Activated T-helper 2 cell treated with anti-CD3 and anti-CD28 coated beads, Interferon-gamma antibody, Interleukin-2, Interleukin-4, amounts not matched to agents 10 μg/mL and 5 μg/mL and 100 μg/mL, durations not matched to agents 14 hours and 24 hours and 36 hours (primary cell): Measurements from ENCODE around the gene NUCB2. TPM values are rescaled to one million over a fixed set of nuclear protein-coding genes. Genes with fewer than 3 reads are reported as not detected.
"Not testable (repeated sequence)": the region's sequence is repeated elsewhere in the genome, so short reads cannot be mapped to it uniquely, and the experiment has no call there.

Source experiments
- DNase-seq: peaks from one replicate; pipeline ENCODE4 v3.0.0; 2021; ENCODE audit warnings: low spot score
- H3K27ac Mint-ChIP-seq: one replicate; pipeline ENCODE4 v1.8.0; 2021; ENCODE audit warnings: mixed read lengths
- H3K27me3 Mint-ChIP-seq: one replicate; pipeline ENCODE4 v1.8.0; 2021; ENCODE audit warnings: low read depth, mixed read lengths
- H3K36me3 Mint-ChIP-seq: one replicate; pipeline ENCODE4 v1.8.0; 2021; ENCODE audit warnings: low read depth, mixed read lengths
- H3K4me1 Mint-ChIP-seq: one replicate; pipeline ENCODE4 v1.8.0; 2021; ENCODE audit warnings: low read depth, mixed read lengths
- H3K4me3 Mint-ChIP-seq: one replicate; pipeline ENCODE4 v1.8.0; 2021; ENCODE audit warnings: low read depth, mild to moderate bottlenecking, moderate library complexity, mixed read lengths
- H3K9me3 Mint-ChIP-seq: one replicate; pipeline ENCODE4 v1.8.0; 2021; ENCODE audit warnings: mixed read lengths
- intact Hi-C: fragments of 100-400 bp; cut with micrococcal nuclease; formaldehyde crosslinking; loops from one replicate; pipeline ENCODE4 v1.15.1; 2023
- total RNA-seq: library from RNA; stranded (reverse); gene quantifications from 2 replicates; pipeline ENCODE4 v1.2.3, GENCODE V29; 2022

The NUCB2 gene
- total RNA-seq, 1 donor from 2014 or later: 106 TPM

DNA sequence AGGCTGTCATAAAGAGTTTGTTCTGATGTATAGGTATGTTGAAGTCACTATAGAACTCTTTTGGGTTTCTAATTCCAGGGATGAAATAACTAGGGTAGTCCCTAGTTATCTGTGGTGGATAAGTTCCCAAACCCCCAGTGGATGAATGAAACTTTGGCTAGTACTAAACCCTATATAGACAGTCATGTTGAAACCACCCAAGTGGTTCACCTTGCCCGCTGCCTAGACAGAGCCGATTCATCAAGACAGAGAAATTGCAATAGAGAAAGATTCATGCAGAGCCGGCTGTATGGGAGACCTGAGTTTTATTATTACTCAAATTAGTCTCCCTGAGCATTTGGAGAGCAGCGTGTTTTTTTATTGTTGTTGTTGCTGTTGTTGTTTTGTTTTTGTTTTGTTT is 23.8 kb upstream of the NUCB2 start:
- Mint-ChIP-seq H3K27me3 (peaks cover 47% of the 10 kb centered on the region), H3K4me3 (no peak overlapping the region), H3K4me1 (peaks cover 12% of the 10 kb centered on the region), H3K36me3 (no peaks in the 10 kb centered on the region), H3K9me3 (no peaks in the 10 kb centered on the region), H3K27ac (no peak overlapping the region)
- no peak for DNase-seq
- intact Hi-C loops: no loop called here

DNA sequence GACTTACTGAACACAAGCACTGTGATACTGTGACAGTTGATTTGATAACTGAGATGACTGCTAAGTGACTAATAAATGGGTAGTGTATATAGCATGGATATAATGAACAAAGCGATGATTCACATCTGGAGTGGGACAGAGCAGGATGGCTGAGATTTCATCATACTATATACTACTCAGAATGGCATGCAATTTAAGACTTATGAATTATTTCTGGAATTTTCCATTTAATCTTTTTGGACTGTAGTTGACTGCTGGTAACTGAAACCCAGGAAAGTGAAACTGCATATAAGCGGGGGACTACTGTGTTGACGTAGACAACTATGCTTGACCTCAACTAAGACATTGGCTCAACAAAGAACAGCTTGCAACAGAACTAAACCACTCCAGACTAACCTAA is 20.0 kb upstream of the NUCB2 start:
- H3K27me3 Mint-ChIP-seq: peaks cover 30% of the 10 kb centered on the region
- peak overlapping the region; percentile 34 for H3K27ac Mint-ChIP-seq
- H3K36me3 Mint-ChIP-seq: no peaks in the 10 kb centered on the region
- no peak overlapping the region for H3K4me3 Mint-ChIP-seq
- intact Hi-C loops: no loop called here
- no peak for DNase-seq
- no peaks in the 10 kb centered on the region for H3K9me3 Mint-ChIP-seq
- peaks cover 19% of the 10 kb centered on the region for H3K4me1 Mint-ChIP-seq

GRCh38 chr11:17257196-17257595 is 19.3 kb upstream of the NUCB2 start:
- H3K4me3 Mint-ChIP-seq: no peak overlapping the region
- intact Hi-C loops: no loop called here
- no peak for DNase-seq
- no peak overlapping the region for H3K27ac Mint-ChIP-seq
- no peaks in the 10 kb centered on the region for H3K9me3 Mint-ChIP-seq
- peaks cover 26% of the 10 kb centered on the region for H3K27me3 Mint-ChIP-seq
- H3K4me1 Mint-ChIP-seq: peaks cover 19% of the 10 kb centered on the region
- H3K36me3 Mint-ChIP-seq: no peaks in the 10 kb centered on the region

DNA sequence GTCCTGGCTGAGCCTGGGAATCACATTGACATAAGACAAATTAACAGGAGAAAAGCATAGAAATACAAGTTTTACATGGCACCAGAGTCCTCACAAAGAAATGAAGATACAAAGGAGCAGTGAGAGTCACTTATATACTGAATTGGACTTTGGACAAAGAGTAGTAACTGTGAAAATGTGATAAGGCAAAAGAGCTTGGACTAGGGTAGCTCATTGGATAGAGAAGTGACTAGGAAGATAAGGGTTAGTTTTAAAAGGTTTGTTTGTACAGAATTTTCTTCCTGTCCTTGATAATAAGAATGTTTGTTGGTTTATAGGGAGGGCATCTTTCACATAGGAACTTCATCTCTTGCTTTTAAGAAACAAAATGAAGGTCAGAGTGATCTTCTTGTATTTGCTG is 17.9 kb upstream of the NUCB2 start:
- intact Hi-C loops: no loop called here
- no peak for DNase-seq
- Mint-ChIP-seq H3K27ac (no peak overlapping the region), H3K9me3 (no peaks in the 10 kb centered on the region), H3K36me3 (no peaks in the 10 kb centered on the region), H3K27me3 (peaks cover 19% of the 10 kb centered on the region), H3K4me1 (peaks cover 24% of the 10 kb centered on the region), H3K4me3 (no peak overlapping the region)

DNA sequence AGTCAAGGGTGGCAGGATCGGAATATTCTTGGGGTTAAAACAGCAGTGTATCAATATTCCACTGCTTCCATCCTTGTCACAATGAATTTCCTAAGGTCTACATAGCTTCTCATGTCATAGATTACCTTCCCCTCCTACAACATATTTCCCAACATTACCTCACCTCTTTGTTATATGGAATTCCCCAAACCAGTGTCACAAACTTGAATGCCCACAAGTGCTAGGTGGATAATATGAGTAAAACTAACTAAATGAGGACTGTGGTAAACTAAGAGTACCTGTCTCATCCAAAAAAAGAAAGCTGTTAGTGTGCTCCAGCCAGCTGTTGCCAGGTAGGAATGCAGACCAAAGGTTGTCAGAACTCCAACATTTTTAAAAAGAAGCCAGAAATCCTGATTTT is 17.0 kb upstream of the NUCB2 start:
- no peak for DNase-seq
- Mint-ChIP-seq H3K4me3 (no peak overlapping the region), H3K4me1 (peaks cover 30% of the 10 kb centered on the region), H3K27ac (no peak overlapping the region), H3K9me3 (no peaks in the 10 kb centered on the region), H3K36me3 (no peaks in the 10 kb centered on the region), H3K27me3 (peaks cover 23% of the 10 kb centered on the region)
- intact Hi-C loops: no loop called here

GRCh38 chr11:17260020-17260419 is 16.5 kb upstream of the NUCB2 start:
- Mint-ChIP-seq H3K4me1 (peaks cover 31% of the 10 kb centered on the region), H3K36me3 (no peaks in the 10 kb centered on the region), H3K27me3 (peaks cover 26% of the 10 kb centered on the region), H3K9me3 (no peaks in the 10 kb centered on the region), H3K27ac (no peak overlapping the region), H3K4me3 (no peak overlapping the region)
- no peak for DNase-seq
- intact Hi-C loops: no loop called here

DNA sequence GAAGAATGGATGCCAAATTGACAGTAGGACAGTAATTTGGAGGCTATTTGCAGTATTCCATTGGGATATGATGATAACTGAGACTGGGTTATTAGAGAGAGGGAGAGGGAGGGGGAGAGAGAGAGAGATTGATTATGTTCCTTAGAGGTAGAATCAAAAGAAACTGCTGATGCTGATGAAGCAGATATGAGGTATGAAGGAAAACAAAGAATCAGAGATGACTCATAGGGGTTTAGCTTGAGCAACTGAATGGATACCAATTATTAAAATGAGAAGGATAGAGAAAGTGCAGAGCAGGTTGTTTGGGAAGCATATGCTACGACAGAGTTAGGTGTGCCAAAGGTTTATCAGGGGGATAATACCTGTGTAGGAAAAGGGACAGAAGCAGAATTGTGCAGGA is 12.8 kb upstream of the NUCB2 start:
- Mint-ChIP-seq H3K9me3 (no peaks in the 10 kb centered on the region), H3K4me3 (no peak overlapping the region), H3K4me1 (peaks cover 30% of the 10 kb centered on the region), H3K27me3 (peaks cover 29% of the 10 kb centered on the region), H3K36me3 (no peaks in the 10 kb centered on the region), H3K27ac (no peak overlapping the region)
- intact Hi-C loops: no loop called here
- DNase-seq: no peak

- Mint-ChIP-seq H3K27me3 (peaks cover 32% of the 10 kb centered on the region), H3K4me1 (peaks cover 27% of the 10 kb centered on the region), H3K9me3 (no peaks in the 10 kb centered on the region), H3K4me3 (no peak overlapping the region), H3K27ac (no peak overlapping the region), H3K36me3 (no peaks in the 10 kb centered on the region)
- no peak for DNase-seq
- intact Hi-C loops: loop anchor here (1.0 kb wide), 1 partner anchor 10 kb away; the partner anchor contains the start of gene NUCB2
Measured at GRCh38 chr11:17266781-17267180, 9.8 kb upstream of the NUCB2 start.

GRCh38 chr11:17267576-17267975 is 9.0 kb upstream of the NUCB2 start:
- DNase-seq: no peak
- H3K27ac Mint-ChIP-seq: no peak overlapping the region
- peaks cover 28% of the 10 kb centered on the region for H3K4me1 Mint-ChIP-seq
- peaks cover 33% of the 10 kb centered on the region for H3K27me3 Mint-ChIP-seq
- H3K36me3 Mint-ChIP-seq: no peaks in the 10 kb centered on the region
- no peak overlapping the region for H3K4me3 Mint-ChIP-seq
- no peaks in the 10 kb centered on the region for H3K9me3 Mint-ChIP-seq
- intact Hi-C loops: loop anchor here (1.0 kb wide), 1 partner anchor 9 kb away; the partner anchor contains the start of gene NUCB2

- peaks cover 33% of the 10 kb centered on the region for H3K27me3 Mint-ChIP-seq
- DNase-seq, H3K9me3 Mint-ChIP-seq, H3K27ac Mint-ChIP-seq, intact Hi-C loops, H3K4me3 Mint-ChIP-seq, H3K36me3 Mint-ChIP-seq: not testable (repeated sequence)
- H3K4me1 Mint-ChIP-seq: peaks cover 31% of the 10 kb centered on the region
Measured at GRCh38 chr11:17268500-17268899, 8.0 kb upstream of the NUCB2 start.

GRCh38 chr11:17268902-17269301 is 7.6 kb upstream of the NUCB2 start:
- DNase-seq: no peak
- H3K27ac Mint-ChIP-seq: no peak overlapping the region
- no peaks in the 10 kb centered on the region for H3K9me3 Mint-ChIP-seq
- peaks cover 30% of the 10 kb centered on the region for H3K27me3 Mint-ChIP-seq
- peaks cover 29% of the 10 kb centered on the region for H3K4me1 Mint-ChIP-seq
- no peaks in the 10 kb centered on the region for H3K36me3 Mint-ChIP-seq
- no peak overlapping the region for H3K4me3 Mint-ChIP-seq
- intact Hi-C loops: no loop called here

DNA sequence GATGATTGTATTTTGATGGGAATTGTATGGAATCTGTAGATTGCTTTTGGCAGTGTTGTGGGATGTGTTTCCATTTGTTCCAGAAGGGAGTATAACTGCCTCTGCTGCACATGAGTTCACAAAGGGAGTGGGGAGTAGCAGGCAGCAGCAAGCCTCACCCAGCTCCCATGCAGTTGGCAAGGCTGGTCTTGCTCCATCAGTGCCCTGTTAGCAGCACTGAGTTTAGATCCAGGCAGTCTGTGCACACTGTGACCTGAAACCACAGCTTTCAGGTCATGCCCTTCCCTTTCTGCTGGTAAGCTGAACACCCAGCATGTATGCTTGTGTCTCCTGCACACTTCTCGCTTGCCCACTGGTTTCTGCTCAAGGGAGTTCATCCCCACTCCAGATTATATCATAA is 3.7 kb upstream of the NUCB2 start:
- Mint-ChIP-seq H3K4me1 (peaks cover 36% of the 10 kb centered on the region), H3K4me3 (no peak overlapping the region)

DNA sequence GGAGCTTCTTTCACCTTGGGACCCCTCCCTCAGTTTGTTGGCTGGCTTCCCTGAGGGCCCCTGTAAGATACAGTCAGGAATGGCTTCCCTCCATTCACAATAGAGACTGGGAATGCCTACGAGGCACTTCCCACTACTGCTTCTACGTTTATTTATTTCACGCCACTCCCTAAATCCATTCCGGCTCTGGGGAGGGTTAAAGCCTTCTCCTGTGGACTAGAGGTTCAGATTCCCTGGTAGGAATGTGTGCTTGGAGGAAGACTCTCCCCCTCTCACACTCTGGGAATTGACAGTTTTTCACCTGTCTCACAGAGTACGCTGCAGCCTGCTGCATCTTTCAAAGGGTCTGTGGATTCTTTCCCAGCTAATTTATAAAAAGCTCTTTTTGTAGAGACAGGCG is 3.3 kb upstream of the NUCB2 start:
- H3K9me3 Mint-ChIP-seq: no peaks in the 10 kb centered on the region
- no peak for DNase-seq
- peaks cover 5% of the 10 kb centered on the region for H3K36me3 Mint-ChIP-seq
- intact Hi-C loops: no loop called here
- no peak overlapping the region for H3K27ac Mint-ChIP-seq
- no peak overlapping the region for H3K4me3 Mint-ChIP-seq
- H3K27me3 Mint-ChIP-seq: peaks cover 7% of the 10 kb centered on the region
- peaks cover 37% of the 10 kb centered on the region for H3K4me1 Mint-ChIP-seq

More for the DNA sequence above, 3.7 kb upstream of the NUCB2 start:
- H3K27ac Mint-ChIP-seq: no peak overlapping the region
- peaks cover 7% of the 10 kb centered on the region for H3K27me3 Mint-ChIP-seq
- H3K36me3 Mint-ChIP-seq: peaks cover 5% of the 10 kb centered on the region
- intact Hi-C loops: no loop called here
- H3K9me3 Mint-ChIP-seq: no peaks in the 10 kb centered on the region
- DNase-seq: no peak

DNA sequence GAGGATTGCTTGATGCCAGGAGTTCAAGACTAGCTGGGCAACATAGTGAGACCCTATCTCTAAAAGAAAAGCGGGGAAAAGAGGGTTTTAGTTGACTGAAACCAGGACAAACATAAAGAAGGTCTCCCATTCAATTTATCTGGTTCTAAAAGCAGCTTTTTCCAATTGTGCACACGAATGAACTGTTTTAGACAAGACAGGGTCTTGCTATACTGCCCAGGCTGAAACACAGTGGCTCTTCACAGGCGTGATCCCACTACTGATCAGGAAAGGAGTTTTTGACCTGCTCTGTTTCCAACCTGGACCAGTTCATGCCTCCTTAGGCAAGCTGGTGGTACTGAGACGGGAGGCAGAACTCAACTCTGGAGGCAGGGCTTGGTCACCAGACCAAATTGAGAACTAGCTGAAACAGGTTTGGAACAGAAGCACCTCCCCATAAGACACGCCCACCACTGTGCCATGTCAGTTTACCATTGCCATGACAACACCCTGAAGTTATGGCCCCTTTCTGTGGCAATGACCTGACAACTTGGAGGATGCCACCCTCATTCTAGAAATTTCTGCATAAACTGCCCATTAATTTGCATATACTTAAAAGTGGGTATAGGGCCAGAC is 2.8 kb upstream of the NUCB2 start:
- DNase-seq: no peak

More for the DNA sequence above, 2.8 kb upstream of the NUCB2 start:
- no peak overlapping the region for H3K4me3 Mint-ChIP-seq
- H3K4me1 Mint-ChIP-seq: peaks cover 41% of the 10 kb centered on the region
- H3K27ac Mint-ChIP-seq: no peak overlapping the region
- intact Hi-C loops: no loop called here
- H3K27me3 Mint-ChIP-seq: peaks cover 7% of the 10 kb centered on the region
- H3K9me3 Mint-ChIP-seq: no peaks in the 10 kb centered on the region
- H3K36me3 Mint-ChIP-seq: peaks cover 8% of the 10 kb centered on the region
